Testis (tissue), 2 donors: ENCODE results near the gene CUL4A.

Experiments
- POLR2A ChIP-seq: fragments of 450-650 bp; IDR thresholded peaks from one replicate; pipeline ENCODE4 v1.6.1; 2017; ENCODE audit warnings: antibody characterized with exemption, mild to moderate bottlenecking, moderate library complexity
- TF ChIP-seq, protein P1 (sequence below), 3 experiments: fragments of 450-650 bp in 2 of 3; fragments of 200-600 bp in 1 of 3; sonication (generic) in 1 of 3; IDR thresholded peaks; one replicate each; pipeline ENCODE4 v1.5.1; 2016 to 2019; ENCODE audit warnings: antibody characterized with exemption in 3 of 3, mild to moderate bottlenecking in 2 of 3, moderate library complexity in 1 of 3

DNA sequence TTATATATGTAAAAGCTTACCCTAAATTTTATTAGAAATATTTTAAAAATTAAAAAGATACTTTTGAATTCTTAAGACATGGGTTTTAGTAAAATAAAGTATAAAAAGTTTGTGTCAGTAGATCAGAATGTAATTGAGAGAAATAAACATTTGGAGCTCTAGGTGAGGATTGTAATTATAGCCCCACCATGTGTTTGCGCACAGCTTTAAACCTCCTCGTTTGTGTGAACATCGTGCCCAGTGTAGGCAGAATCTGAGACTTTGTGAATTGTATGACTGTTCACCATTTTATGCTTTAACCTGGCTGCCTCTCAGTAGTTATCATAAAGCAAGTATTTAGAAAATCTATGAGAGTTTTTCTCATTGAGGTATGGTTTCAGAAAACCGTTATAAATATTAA, 29.1 kb downstream of the CUL4A start:
- TF ChIP-seq, protein P1, sequence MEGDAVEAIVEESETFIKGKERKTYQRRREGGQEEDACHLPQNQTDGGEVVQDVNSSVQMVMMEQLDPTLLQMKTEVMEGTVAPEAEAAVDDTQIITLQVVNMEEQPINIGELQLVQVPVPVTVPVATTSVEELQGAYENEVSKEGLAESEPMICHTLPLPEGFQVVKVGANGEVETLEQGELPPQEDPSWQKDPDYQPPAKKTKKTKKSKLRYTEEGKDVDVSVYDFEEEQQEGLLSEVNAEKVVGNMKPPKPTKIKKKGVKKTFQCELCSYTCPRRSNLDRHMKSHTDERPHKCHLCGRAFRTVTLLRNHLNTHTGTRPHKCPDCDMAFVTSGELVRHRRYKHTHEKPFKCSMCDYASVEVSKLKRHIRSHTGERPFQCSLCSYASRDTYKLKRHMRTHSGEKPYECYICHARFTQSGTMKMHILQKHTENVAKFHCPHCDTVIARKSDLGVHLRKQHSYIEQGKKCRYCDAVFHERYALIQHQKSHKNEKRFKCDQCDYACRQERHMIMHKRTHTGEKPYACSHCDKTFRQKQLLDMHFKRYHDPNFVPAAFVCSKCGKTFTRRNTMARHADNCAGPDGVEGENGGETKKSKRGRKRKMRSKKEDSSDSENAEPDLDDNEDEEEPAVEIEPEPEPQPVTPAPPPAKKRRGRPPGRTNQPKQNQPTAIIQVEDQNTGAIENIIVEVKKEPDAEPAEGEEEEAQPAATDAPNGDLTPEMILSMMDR (IDR thresholded peaks at IDR 0.05), result no peak
- no peak for TF ChIP-seq POLR2A
